Stimulated activated CD4-positive, alpha-beta T cell treated with anti-CD3 and anti-CD28 coated beads, Interleukin-2, amount 100 ng/mL, for 4 hours (primary cell): Measurements from ENCODE around the gene FAM3D.

Experiments used
- DNase-seq: peaks from one replicate; pipeline ENCODE4 v3.0.0-alpha.2; 2020; ENCODE audit warnings: low read depth

The FAM3D gene

DNA sequence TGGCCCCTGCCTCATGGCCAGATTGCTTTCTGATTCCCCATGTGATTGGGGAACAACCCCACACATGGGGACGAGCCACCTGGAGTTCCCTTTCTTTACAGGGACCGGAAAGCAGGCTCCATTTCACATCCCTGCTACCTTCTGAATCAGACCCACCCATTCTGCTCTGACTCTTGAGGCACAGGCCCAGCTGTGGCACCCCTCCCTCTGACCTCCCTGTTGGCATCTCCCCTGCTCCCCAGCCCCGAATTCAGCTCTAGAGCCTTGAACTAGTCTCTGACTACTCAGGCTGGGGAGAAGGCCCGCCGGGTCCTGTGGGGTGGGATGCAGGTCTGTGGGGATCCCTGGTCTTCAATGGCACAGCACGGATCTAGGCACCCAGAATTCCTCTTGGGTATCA, 12.1 kb downstream of the FAM3D start:
- no peak for DNase-seq

DNA sequence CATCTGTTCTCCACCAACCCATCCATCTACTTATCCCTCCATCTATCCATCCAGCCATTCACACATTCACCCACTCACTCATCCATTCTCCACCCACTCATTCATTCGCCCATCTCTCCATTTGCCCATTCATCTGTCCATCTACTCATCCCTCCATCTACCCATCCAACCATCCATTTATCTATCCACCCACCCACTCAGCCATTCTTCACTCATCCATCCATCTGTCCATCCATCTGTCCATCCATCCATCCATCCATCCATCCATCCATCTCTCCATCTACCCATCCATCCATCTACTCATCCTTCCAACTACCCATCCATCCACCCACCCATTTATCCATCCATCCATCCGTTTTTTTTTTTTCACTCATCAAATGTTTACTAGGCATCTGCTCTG, 13.9 kb downstream of the FAM3D start:
- no peak for DNase-seq

DNA sequence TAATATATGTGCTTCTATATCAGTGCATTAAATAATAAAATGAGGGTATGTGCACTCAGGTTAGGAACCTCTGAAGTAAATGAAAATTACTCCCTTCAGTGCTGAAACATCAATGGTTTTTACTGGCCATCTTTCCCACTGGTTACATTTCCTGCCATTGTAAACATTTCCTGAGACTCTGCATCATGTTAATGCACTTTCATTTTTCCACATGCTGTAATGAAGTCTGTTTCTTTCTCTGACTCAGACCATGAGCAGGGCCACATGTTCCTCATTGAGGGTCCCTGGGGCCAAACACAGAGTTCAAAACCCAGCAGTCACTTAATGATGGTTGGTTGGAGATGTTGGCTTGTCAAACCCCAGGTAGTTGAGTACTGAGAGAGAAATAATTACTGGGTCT, 15.3 kb downstream of the FAM3D start:
- no peak for DNase-seq

DNA sequence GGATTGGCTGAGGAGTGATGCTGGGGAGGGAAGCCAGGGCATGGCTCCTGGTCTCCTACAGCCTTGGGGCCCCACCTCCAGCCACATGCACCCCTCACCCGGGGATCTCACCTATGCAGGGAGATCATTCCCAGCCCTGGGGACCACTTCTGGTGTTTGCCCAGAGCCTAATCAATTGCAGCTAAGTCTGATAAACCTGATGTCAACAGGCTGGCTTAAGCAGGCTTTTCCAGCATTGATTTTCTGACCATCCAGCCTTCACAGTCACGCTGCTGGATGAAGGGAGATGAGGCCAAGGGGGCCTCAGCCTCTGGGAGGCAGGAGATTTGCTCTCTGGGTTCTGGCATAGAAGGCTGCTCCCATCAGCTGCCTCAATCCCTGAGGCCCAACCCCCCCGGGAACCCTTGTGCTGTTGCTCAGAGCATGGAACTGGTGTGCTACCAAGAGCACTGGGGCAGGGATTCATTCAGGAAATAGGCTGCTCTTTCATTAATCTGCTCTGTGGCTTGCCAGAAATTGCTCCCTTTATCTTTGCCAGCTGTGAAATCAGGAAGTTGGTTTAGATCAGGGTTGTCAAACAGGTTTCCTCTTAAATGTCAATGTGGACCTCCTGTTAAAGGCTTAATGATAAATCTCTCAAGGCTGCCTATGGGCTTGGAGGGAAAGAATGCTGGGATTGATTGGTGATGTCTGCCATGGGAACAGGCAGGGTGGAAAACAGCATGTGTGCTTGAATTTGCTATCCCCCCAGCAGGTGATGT, 19.0 kb downstream of the FAM3D start:
- no peak for DNase-seq

DNA sequence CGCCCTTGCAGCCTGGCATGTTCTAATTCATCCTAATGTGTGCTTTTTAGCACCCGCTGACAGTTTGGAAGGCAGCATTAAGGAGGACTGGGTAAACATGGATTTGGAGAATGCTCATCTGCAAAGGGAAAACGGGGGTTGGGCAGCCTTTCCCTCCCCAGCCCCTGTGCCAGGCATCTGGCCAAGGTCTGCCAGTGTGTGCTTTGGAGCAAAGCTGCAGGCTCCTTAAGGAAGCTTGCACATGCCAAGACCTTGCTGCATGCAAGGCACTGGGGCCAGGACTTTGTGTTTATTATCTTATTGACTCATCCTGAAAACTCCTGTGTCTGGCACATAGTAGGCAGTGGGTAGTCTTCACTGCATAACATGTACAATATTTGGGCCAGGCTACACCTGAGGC, 20.1 kb downstream of the FAM3D start:
- no peak for DNase-seq

DNA sequence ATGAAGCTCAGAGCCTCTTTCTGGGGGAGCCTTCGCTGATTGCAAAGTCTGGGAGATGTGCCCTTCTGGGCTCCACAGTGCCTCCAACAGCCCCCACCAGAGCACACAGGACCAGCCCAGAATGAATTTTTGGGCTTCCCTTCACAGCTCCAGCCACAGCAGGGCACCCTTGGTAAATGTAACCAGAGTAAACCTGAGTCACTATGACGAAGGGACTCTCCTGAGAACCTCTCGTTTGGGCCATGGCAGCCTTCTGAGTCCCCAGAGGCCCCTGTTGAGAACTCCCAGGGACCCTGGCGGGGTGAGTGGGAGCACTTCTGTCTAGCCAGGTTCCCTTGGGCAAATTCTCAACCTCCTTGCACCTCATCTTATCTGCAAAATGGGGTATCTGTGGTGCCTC, 20.8 kb downstream of the FAM3D start:
- no peak for DNase-seq

DNA sequence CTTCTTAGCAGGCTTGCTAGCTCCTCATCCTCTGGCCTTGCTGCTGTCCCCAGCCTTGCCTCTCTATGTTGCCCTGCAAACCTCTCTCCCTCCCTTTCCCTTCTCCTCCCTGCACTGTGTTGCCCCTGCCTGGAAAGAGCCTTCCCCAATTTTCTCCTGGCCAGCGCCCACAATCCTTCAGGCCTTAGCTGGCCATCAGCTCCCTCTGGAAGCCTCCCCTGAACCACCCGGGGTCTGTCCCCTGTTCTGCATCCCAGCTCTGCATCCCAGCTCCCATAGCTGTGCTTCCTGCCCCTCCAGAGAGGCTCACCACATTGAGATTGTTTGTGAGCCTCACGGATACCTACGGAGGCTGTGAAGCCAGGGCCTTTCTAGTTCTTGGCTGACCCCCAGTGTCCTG, 23.7 kb downstream of the FAM3D start:
- no peak for DNase-seq

DNA sequence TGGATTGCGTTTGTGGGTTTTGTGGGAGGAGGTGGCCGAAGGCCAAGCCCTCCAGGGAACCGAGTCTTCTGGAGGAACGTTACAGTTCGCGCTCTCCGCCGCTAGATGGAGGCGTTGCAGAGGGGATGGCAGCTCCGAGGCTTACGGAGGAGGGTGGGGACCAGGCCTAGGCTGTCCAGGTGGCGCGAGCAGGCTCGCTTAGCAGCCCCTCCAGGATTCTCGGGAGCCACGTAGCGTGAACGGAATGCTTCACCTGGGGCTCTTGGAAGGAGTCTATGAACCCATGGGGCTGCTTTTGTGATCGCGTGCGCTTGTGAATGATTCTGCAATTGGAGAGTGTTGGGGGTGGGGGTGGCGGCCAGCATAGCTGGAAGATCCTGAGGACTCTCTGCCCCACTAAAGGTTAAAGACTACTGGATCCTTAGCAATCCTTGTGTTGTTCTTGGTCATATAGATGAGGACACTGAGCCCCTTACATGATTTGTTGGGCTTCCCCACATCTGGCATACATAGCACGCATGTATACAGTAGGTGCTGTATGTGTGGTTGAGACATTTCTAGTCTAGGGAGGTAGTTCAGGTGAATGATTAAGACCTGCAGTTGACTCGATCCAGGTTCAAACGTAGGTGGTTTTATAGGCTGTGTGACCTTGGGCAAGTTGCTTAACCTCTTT, 25.7 kb downstream of the FAM3D start:
- DNase-seq = peak; percentile 9

DNA sequence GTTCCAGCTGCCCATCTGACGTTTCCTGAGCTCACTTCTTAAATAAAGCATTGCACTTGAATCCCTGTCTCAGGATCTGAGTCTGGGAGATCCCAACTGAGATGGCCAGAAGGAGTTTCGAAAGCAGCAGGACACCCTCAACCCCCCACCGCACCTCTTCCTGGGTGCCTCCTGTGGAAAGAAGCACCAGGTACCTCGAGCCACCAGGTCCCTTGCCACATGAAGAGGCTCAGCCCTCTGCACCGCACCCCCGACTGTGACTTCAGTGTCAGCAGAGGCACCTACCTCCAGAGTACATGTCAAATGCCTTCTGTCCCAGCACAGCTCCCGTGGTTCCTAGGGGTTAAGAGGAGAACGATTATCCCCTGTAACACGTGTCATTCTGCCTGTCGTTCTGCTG, 26.7 kb downstream of the FAM3D start:
- DNase-seq = no peak

DNA sequence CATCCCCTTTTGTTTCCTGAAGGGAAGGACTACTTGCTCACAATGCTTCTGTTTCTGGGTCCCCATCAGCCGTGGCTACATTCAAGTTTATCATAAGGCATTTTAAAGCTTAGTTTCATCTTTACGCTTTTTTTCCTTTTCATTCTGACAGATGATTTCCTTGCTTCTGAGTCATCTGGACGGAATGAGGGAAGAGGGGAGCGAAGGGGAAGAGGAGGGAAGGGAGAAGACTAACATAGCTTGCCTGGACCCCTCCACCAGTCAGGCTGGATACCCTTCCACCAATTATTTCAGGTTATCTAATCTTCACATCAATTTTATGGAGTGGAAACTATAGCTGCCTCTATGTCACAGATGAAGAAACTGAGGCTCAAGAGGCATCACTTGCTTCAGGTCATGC, 27.6 kb downstream of the FAM3D start:
- no peak for DNase-seq

DNA sequence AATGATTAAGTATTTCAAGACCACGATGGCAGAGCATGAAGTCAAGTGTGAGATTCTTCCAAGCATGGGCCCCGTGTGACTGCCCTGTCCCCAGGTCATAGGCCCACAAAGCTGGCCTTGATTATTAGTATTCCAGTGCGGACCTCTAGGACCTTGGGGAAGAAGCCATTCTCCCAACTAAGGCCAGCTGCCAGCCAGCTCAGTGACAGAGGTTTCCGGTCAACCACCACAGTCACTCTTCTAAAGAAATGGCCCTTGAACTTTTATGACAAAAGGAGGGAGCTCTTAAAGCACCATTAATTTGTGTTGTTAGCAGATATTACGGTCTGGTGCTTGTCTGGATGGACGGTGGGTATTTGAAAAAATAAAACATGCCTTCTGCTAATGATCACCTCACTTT, 28.0 kb downstream of the FAM3D start:
- no peak for DNase-seq

DNA sequence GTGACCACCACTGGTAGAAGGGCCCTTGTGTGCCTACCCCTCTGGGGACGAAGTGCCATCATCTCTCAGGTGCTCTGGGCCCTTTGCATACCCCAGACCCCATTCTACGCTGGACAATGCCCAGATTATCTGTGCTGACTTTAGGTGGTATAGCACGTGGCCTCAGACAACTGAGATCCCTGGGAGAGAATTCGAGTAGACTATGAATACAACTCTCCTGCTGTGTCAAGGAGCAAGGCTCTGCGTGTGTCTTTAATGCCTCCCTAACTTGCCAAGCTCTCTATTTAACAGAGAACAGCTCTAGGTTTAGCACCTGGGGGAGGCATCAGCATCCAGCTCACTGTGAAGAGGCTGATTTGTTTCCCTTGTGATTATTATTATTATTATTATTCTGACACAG, 29.1 kb downstream of the FAM3D start:
- no peak for DNase-seq

DNA sequence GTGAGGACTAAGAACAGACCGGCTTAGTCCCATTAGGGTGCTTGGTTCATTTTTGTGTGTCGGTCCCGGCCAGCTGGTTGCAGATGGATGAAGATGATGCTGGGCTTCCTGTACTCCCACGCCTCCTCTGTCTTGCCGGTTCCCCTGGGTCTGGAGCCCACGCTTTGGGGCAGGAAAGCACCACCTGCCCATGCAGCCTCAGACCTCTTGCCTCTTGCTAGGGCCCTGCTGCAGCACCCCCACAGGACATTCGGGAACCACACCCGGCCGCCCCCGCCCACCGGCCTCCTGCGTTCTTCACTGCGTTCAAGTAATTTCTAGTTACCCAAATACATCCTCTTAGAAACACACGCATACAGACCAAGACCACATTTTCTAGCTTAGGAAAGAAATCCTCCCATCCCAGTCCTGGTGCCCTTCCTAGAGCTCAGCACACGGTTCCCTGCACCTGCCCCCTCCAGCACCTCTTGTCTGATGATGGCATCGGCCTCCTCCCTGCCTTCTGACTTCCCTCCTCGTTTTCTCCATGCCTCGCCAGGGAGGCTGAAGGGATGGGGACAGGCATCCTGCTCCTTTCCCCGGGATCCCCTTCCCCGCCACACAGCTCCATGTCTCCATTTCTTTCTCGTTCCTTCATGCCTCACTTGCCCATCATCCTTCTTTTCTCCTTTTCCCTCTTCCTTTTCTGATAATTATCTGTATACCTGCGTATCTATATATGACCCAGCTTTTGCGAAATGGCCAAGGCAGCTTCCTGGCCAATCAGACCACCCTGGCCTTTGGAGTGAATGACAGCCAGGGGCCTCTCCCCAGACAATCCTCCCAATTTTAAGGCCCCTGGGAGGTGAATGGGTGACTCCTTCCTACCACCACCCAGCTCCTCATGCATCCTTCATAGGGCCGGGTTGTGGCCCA, 30.9 kb downstream of the FAM3D start:
- DNase-seq = no peak

DNA sequence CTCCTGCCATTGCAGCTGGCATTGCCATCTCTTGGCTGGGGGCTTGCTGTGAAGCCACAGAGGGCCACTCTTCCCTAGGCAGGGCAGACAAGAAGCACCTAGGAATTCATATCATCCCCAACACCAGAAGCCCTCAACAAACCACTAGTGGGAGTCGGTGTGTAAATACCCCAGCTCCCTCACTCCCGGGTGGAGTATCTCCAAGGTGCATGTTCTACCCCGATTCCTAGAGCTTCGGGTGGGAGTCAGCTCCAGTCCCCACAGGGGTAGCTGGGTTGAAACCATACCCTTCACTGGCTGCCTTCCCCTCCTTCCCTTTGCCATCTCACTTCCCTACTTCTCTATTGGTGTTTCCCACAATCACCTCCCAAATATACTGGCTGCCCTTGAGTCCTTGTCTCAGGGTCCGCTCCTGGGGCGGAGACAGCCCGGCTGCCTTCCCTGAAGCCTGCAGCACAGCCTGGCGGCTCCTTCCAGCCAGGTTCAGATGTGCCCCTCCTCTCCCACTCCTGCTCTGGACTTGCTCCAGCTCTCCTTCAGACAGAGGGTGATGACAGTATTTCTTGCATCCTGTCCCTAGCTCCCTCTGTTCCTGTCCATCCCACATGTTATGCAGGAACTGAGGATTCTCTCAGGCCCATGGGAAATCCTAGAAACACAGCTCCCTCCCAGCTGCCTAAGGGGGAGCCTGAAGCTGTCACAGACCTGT, 33.3 kb downstream of the FAM3D start:
- no peak for DNase-seq

DNA sequence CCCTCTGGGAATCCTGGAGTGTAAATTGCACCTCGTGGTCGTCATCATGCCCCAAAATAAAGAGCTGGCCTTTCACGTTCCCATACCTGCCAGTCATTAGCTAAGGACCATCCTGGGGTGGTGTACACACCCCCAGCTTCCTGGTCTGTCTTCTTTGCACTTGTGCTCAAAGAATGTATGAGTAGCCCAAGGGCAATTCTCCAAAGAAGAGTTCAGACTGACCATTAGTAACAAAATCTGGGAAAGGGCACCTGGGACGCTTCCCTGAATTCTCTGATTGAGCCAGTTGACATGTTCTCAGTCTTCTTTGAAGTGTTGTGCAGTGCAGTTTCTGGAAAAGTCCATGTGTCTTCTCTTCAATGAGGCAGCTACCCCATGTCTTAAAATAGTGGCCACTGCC, 34.8 kb downstream of the FAM3D start:
- DNase-seq = no peak

DNA sequence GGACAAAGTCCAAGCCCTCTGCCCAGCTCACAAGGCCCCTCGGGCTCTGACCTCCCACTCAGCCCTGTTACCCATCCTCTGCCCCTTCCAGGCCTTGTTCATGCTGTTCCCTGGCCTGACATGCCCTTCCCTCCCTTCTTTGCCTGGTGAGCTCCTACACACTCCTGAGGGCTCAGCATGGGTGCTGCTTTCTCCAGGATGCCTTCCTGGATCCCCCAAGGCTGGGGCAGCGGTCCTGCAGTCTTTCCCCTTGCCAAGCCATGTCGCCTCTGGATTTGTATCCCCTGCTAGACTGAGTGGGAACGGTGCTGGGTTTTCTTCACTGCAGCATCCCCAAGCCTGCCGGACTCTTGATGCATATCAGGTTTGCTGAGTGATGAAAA, 35.9 kb downstream of the FAM3D start:
- no peak for DNase-seq

DNA sequence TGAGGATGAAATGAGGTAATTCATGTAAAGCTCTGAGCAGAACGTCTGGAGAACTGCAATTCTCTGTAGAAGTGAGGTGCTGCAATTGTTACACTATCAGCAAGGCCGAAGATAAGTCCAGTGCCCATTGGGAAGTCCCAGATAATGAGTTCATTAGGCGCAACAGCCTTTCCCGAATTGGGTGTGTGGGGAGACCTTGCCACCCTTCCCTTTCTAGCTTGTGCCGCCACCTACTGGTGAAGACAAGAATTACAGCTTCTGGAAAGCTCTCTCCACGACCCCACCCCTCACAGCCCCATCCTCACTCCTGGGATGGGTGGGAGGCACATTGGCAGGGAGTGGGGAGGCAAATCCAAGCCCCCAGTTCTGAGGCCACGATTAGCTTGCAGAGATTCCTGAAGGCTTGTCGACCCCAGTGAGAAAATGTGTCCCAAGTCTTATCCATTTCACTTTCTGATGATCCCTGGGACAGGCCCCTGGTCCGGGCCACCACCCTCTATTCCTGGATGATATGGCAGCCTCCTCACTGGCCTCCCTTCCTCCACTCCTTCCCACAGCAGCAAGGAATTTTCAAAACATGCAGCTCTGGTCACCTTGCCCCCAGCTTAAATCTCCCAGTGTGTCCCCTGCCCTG, 36.4 kb downstream of the FAM3D start:
- peak; percentile 48 for DNase-seq

DNA sequence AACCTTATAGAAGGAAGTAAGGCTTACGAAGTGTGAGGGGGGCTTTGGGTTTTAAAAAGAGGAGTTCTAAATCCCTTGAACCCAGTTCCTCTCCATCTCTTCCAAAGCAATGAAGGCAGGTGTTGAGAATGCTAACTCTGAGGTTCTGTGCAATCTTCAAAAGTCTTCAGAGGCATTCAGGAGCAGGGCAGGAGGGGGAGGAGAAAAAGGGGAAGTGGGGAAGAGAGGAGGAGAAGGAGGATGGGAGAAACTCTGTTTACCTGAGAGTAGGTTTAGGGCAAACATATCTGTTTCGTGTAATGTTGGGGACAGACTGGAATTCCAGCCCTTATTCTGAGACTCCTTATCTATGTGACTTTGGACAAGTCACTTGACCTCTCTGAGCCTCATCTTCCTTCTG, 36.9 kb downstream of the FAM3D start:
- no peak for DNase-seq

DNA sequence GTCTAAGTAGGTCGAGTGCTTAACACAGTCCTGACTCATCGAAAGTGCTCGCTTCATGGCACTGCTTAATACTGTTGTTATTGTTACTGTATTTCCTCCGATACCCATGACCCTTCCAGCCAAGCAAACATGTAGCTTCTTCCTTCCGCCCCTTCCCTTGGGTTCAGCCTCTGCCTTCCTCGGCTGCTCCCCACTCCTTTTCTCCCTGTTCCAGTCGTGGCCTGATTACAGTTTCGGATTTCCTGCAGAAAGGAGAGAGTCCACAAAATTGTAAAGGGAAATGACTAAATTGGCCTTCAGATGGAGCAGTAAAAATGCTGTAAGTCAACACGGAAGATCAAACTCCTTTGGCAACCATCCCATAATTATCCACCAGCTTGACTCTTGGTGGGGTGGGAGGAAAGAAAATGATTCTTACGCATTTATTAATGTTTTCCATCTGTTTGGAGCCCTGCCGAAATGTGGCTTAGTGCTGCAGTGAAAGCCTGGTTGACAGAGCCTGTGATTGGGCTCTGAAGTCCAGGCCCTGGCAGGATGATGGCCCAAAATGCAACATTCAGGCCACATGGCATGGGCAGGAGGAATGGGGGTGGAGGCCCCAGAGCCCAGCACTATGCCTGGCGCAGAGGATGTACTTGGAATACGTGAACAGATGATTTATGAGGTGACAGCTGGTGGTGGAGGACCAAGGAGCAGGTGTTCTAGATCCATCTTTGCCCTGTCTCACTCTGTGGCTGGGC, 37.6 kb downstream of the FAM3D start:
- no peak for DNase-seq

DNA sequence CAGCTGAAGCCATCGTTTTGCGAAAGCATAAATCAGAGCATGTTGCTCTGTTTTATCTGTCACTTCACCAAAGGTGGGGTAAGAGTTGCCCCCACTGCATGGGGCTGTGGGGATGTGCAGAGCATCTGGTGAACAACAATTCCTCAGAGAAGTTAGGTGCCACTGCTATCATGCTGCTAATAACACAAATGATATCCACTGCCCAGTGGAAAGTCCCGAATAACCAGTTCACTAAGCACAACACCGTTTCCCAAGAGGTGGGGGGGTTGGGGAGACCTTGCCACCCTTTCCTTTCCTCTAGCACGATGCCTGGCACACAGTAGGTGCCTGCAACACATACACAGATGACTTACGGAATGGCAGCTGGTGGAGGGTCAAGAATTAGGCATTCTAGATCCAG, 38.6 kb downstream of the FAM3D start:
- no peak for DNase-seq

DNA sequence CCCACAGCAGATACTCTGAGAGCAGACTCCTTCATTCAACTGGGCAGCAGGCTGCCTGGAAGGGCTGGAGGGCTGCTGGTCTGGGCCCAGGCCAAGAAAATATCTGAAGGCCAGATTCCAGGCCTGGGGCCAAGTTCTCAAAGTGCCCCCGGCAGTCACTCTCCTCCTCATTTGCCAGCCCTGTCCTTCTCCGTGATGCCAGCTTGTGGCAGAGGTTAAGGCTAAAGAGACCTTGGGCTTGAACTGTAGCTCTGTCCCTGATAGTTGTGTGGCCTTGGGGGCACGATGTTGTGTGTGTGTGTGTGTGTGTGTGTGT, 39.0 kb downstream of the FAM3D start:
- DNase-seq = no peak
